GM18909 (cell line): ENCODE measurements around the gene FAM217A.
"Not testable (repeated sequence)": the region's sequence is repeated elsewhere in the genome, so short reads cannot be mapped to it uniquely, and the experiment has no call there.

Experiments used
- ATAC-seq: cut with Tn5 transposase; IDR thresholded peaks from one replicate; pipeline ENCODE4 v1.9.1; 2021; ENCODE audit warnings: mild to moderate bottlenecking; ENCODE audit not compliant: unreplicated experiment, poor library complexity

FAM217A gene

GRCh38 chr6:4078691-4079471, at the start of gene FAM217A:
Gene FAM217A (minus strand): TSS chr6:4079137. CDS start chr6:4077414, 1,723 bp downstream.
- no peak for ATAC-seq

GRCh38 chr6:4128072-4128471, 49.1 kb upstream of the FAM217A start:
- ATAC-seq, result no peak

GRCh38 chr6:4125933-4126864, 47.3 kb upstream of the FAM217A start:
- no peak for ATAC-seq

GRCh38 chr6:4125500-4125899, 46.6 kb upstream of the FAM217A start:
- no peak for ATAC-seq

- no peak for ATAC-seq
Observed at GRCh38 chr6:4124351-4124750, 45.4 kb upstream of the FAM217A start.

- ATAC-seq, result no peak
Observed at GRCh38 chr6:4115741-4116140, 36.8 kb upstream of the FAM217A start.

- ATAC-seq, result no peak
Observed at GRCh38 chr6:4114123-4114522, 35.2 kb upstream of the FAM217A start.

- ATAC-seq, result no peak
Observed at GRCh38 chr6:4113649-4114048, 34.7 kb upstream of the FAM217A start.

GRCh38 chr6:4112366-4112765, 33.4 kb upstream of the FAM217A start:
- no peak for ATAC-seq

- ATAC-seq, result not testable (repeated sequence)
Observed at GRCh38 chr6:4109363-4109815, 30.5 kb upstream of the FAM217A start.

GRCh38 chr6:4108561-4109093, 29.7 kb upstream of the FAM217A start:
- ATAC-seq, result no peak

- no peak for ATAC-seq
Observed at GRCh38 chr6:4107873-4108272, 28.9 kb upstream of the FAM217A start.

GRCh38 chr6:4105980-4106536, 27.1 kb upstream of the FAM217A start:
- ATAC-seq, result no peak

GRCh38 chr6:4103929-4104328, 25.0 kb upstream of the FAM217A start:
- ATAC-seq, result no peak

- ATAC-seq, result no peak
Observed at GRCh38 chr6:4102687-4103244, 23.8 kb upstream of the FAM217A start.

- ATAC-seq, result no peak
Observed at GRCh38 chr6:4101298-4101697, 22.4 kb upstream of the FAM217A start.

- ATAC-seq, result no peak
Observed at GRCh38 chr6:4100655-4101054, 21.7 kb upstream of the FAM217A start.

- ATAC-seq, result no peak
Observed at GRCh38 chr6:4093288-4093687, 14.4 kb upstream of the FAM217A start.

GRCh38 chr6:4091941-4092340, 13.0 kb upstream of the FAM217A start:
- no peak for ATAC-seq

GRCh38 chr6:4090043-4090442, 11.1 kb upstream of the FAM217A start:
- ATAC-seq, result not testable (repeated sequence)
